Measurements from ENCODE around the gene GABRB2. TPM values are rescaled to one million over a fixed set of nuclear protein-coding genes. Genes with fewer than 3 reads are reported as not detected.

GABRB2 gene
- not detected in 2 replicates for total RNA-seq

GRCh38 chr5:161546470-161547301 lies at the start of gene GABRB2:
GABRB2 (minus strand) TSS chr5:161546725; CDS start chr5:161546643, 82 bp downstream.

Other genes with a start within 250 kb of the GABRB2 start
- gene GABRA6, start 139.0 kb upstream of the GABRB2 start, total RNA-seq: not detected in 2 replicates

Measured in mammary microvascular endothelial cell (primary cell).